Dendritic cell treated with granulocyte-macrophage colony-stimulating factor and Interleukin-4, amounts not matched to agents 40 ng/mL and 50 ng/mL, for 4 days (primary cell): ENCODE measurements around the gene ACADS.

Source experiments
- H3K27ac Mint-ChIP-seq: one replicate; pipeline ENCODE4 v1.8.0; 2022; ENCODE audit warnings: mild to moderate bottlenecking, mixed read lengths
- H3K27me3 Mint-ChIP-seq: one replicate; pipeline ENCODE4 v1.8.0; 2022; ENCODE audit warnings: mild to moderate bottlenecking, mixed read lengths
- H3K36me3 Mint-ChIP-seq: one replicate; pipeline ENCODE4 v1.8.0; 2022; ENCODE audit warnings: low read depth, mixed read lengths
- H3K4me1 Mint-ChIP-seq: one replicate; pipeline ENCODE4 v1.8.0; 2022; ENCODE audit warnings: low read depth, mixed read lengths
- H3K4me3 Mint-ChIP-seq: one replicate; pipeline ENCODE4 v1.8.0; 2022; ENCODE audit warnings: mild to moderate bottlenecking, moderate library complexity, mixed read lengths
- H3K9me3 Mint-ChIP-seq: one replicate; pipeline ENCODE4 v1.8.0; 2022; ENCODE audit warnings: mixed read lengths
- intact Hi-C: fragments of 100-400 bp; cut with micrococcal nuclease; formaldehyde crosslinking; loops from one replicate; pipeline ENCODE4 v1.15.0; 2022

Gene ACADS, protein sequence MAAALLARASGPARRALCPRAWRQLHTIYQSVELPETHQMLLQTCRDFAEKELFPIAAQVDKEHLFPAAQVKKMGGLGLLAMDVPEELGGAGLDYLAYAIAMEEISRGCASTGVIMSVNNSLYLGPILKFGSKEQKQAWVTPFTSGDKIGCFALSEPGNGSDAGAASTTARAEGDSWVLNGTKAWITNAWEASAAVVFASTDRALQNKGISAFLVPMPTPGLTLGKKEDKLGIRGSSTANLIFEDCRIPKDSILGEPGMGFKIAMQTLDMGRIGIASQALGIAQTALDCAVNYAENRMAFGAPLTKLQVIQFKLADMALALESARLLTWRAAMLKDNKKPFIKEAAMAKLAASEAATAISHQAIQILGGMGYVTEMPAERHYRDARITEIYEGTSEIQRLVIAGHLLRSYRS

DNA sequence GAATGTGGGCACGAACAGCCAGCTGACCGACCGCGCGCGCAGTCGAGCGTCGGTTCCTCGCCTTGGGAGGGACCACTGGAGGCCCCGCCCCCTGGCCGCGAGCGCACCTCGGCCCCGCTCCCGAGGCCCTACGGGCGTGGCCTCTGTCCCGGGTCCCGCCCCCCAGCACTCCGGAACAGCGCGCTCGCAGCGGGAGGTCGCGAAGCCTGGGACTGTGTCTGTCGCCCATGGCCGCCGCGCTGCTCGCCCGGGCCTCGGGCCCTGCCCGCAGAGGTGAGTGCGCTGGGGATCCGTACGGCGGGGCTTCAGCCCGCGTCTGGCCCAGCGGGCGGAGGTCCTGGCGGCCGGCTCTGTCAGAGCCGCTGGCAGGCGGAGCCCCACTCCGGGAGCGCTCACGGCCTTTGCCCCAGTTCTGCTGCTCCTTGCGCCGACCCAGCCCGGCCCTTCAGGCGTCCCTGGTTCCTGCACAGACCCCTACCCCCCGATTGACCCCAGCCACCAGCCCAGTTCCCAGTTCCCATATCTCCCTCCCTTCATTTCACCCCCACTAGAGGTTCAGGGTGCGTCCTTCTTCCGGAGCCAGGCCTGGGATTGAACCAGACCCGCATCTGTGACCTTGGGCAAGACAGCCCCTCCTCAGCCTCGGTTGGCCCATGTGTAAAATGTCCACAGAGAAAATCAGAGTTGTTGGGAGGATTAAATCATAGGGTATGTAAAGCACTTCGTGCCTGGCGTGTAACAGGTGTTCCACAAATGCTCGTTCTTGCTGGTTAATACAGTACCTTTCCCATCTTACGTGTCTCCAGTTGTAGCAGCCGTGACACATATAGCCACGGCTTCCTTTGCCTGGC lies at the start of gene ACADS:
ACADS (plus strand) TSS at position 168 of the 851 bp plus-strand sequence; CDS start at position 228, 60 bp downstream.
- intact Hi-C loops: loop anchor here (10.0 kb wide), 1 partner anchor 249 kb away; the partner anchor contains the start of gene HNF1A
- peak within 1 kb of the TSS; percentile 70 for H3K27ac Mint-ChIP-seq

DNA sequence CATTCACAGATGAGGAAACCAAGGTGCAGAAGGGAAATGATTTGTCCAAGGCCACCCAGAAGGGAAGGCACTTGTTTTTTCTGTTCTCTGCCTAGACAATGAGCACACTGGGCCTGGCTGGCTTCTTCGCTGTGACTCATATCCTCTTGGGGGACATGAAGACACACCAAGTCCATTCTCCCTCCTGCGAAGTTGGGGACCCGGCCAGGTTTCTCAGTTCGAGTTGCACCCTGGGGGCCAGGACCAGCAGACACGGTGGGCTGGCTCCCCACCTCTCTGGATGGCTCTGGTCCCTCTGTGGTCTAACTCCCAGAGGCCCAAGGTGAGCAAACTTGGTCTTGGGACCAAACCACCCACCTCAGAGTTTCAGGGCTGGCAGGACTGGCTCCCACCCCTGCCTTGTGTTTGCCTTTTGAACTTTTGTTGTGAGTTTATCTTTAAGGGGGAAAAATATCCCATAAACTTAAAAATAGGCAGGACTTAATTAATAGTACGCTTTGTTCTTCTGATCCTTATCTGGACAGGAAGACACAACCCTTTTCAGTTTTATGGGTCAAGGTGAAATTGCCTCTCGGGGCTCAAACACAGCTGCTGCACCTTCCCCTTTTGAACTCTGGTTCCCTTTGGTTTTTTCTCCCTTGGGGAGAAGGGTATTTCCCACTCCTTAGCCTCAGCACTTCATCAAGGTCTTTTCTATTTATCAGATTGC lies 47.7 kb upstream of the ACADS start:
- Mint-ChIP-seq H3K36me3 (no peaks in the 10 kb centered on the region), H3K4me3 (no peak overlapping the region), H3K4me1 (peaks cover 40% of the 10 kb centered on the region), H3K27me3 (no peaks in the 10 kb centered on the region), H3K27ac (peak overlapping the region; percentile 60), H3K9me3 (no peaks in the 10 kb centered on the region)
- intact Hi-C loops: no loop called here

More for the DNA sequence above, at the start of gene ACADS:
- Mint-ChIP-seq H3K4me3 (peak within 1 kb of the TSS; percentile 78), H3K4me1 (peaks cover 22% of the 10 kb centered on the region), H3K27me3 (no peaks in the 10 kb centered on the region), H3K9me3 (no peaks in the 10 kb centered on the region), H3K36me3 (peaks cover 82% of the 10 kb centered on the region)

DNA sequence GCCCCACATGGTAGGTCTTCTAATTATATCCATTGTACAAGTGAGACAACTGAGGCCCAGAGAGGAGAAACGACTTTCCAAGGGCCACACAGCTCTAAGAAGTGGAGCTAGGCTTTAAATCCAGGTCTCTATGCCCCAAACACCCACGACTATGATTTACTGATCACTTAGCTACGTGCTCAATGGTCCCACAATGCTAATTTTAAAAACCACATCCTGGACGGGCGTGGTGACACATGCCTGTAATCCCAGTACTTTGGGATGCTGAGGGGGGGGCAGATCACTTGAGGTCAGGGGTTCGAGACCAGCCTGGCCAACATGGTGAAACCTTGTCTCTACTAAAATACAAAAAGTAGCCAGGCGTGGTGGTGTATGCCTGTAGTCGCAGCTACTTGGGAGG lies 47.1 kb upstream of the ACADS start:
- intact Hi-C loops: no loop called here
- H3K4me1 Mint-ChIP-seq: peaks cover 47% of the 10 kb centered on the region
- H3K27me3 Mint-ChIP-seq: no peaks in the 10 kb centered on the region
- no peaks in the 10 kb centered on the region for H3K9me3 Mint-ChIP-seq
- H3K4me3 Mint-ChIP-seq: no peak overlapping the region
- H3K36me3 Mint-ChIP-seq: no peaks in the 10 kb centered on the region
- no peak overlapping the region for H3K27ac Mint-ChIP-seq

DNA sequence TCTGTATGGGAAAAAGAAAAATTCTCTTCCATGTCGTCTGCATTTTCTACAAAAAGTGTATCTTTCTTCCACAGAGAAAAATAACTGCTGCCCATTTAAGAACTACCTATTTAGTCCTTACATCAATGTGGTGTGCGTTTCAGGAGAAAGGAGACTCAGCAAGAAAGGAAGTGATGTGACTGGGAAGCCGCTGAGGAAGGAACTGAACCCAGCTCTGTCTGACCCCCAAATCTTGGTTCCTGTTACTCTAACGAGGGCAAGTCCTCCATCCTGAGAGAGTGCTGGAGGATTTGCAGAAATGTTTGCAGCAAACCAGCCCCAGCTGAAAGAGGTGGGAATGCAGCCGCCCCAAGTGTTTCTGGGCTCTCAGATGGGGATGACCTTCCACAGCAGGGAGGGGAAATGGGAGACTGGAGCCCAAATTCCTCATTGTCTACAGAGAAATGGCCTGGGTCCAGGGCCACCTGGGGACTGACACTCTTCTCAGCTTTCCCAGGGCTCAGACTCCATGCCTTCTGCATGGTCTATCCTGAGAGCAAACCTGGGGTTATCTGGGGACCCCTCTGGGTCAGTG lies 45.4 kb upstream of the ACADS start:
- H3K27me3 Mint-ChIP-seq: no peaks in the 10 kb centered on the region
- H3K4me1 Mint-ChIP-seq: peaks cover 49% of the 10 kb centered on the region
- intact Hi-C loops: no loop called here
- no peaks in the 10 kb centered on the region for H3K36me3 Mint-ChIP-seq
- no peaks in the 10 kb centered on the region for H3K9me3 Mint-ChIP-seq
- H3K4me3 Mint-ChIP-seq: no peak overlapping the region
- peak overlapping the region; percentile 66 for H3K27ac Mint-ChIP-seq

DNA sequence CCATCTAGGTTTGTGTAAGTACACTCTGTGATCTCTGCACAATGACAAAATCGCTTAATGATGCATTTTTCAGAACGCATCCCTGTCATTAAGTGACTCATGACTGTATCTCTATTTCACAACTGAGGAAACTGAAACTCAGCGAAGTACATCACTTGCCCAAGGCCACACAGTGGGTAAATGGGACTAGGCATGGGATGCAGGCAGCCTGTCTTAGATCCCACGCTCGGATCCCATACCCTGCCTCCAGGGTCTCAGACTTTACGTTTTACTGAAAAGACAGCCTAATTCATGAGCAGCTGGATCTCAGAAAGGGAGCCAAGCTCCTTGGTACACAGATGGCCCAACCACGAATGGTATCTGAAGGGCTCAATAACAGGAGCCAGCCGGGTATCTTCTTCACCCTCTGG lies 41.1 kb upstream of the ACADS start:
- H3K4me1 Mint-ChIP-seq: peaks cover 55% of the 10 kb centered on the region
- H3K27me3 Mint-ChIP-seq: no peaks in the 10 kb centered on the region
- intact Hi-C loops: no loop called here
- H3K27ac Mint-ChIP-seq: peak overlapping the region; percentile 98
- H3K9me3 Mint-ChIP-seq: no peaks in the 10 kb centered on the region
- H3K4me3 Mint-ChIP-seq: peak overlapping the region; percentile 9
- peaks cover 9% of the 10 kb centered on the region for H3K36me3 Mint-ChIP-seq

DNA sequence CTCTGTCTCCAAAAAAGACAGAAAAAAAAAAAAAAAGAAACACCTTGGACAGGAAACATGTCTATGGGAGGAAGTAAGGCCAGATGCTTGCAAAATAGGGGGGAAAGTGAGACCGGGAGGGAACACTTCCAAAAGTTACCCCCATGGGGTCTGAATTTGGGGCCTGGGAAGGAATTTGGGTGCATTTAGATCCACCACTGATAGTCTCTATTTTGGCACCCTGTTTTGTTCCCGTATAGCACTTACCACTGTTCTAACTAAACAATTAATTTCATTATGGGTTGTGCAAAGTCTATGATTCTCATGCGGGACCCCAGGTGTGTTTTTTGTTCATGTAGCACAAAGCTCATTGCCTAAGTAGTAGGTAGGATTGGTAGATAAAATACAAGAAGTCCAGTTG lies 40.1 kb upstream of the ACADS start:
- H3K4me3 Mint-ChIP-seq: peak overlapping the region; percentile 88
- intact Hi-C loops: loop anchor here (5.0 kb wide), 1 partner anchor 38 kb away; no protein-coding TSS in a partner anchor
- H3K36me3 Mint-ChIP-seq: peaks cover 9% of the 10 kb centered on the region
- peak overlapping the region; percentile 98 for H3K27ac Mint-ChIP-seq
- H3K27me3 Mint-ChIP-seq: no peaks in the 10 kb centered on the region
- H3K9me3 Mint-ChIP-seq: no peaks in the 10 kb centered on the region
- peaks cover 54% of the 10 kb centered on the region for H3K4me1 Mint-ChIP-seq

DNA sequence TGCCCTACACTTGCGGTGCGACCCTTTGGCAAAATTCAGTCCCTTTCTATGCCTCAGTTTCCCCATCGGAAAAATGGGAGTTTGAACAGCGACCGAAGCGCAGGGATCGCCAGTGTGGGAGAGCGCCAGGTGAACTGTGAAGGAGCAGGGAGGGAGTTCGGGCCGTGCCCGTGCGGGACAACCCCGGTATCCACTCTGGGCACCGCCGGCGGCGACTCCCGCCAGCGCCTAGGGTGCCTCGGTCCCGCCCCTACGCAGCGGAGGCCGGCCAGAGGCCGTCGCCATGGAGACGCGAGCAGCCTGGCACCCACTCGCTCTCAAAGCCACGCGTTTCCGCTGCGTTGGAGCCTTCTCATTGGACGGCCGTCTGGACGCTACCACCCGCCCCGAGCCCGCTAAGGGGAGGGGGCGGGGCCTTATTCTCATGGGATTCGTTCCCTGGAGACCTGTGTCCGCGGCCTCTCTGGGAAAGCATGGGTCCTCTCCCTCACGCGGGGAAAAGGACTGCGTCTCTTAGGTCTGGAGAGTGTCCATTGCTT lies 39.4 kb upstream of the ACADS start:
- Mint-ChIP-seq H3K9me3 (no peaks in the 10 kb centered on the region), H3K27ac (peak overlapping the region; percentile 98), H3K4me1 (peaks cover 57% of the 10 kb centered on the region), H3K36me3 (peaks cover 9% of the 10 kb centered on the region), H3K27me3 (no peaks in the 10 kb centered on the region), H3K4me3 (peak overlapping the region; percentile 88)
- intact Hi-C loops: loop anchor here (2.0 to 5.0 kb wide), 2 partner anchors 25 to 39 kb away; partner anchors contain the start of gene UNC119B

DNA sequence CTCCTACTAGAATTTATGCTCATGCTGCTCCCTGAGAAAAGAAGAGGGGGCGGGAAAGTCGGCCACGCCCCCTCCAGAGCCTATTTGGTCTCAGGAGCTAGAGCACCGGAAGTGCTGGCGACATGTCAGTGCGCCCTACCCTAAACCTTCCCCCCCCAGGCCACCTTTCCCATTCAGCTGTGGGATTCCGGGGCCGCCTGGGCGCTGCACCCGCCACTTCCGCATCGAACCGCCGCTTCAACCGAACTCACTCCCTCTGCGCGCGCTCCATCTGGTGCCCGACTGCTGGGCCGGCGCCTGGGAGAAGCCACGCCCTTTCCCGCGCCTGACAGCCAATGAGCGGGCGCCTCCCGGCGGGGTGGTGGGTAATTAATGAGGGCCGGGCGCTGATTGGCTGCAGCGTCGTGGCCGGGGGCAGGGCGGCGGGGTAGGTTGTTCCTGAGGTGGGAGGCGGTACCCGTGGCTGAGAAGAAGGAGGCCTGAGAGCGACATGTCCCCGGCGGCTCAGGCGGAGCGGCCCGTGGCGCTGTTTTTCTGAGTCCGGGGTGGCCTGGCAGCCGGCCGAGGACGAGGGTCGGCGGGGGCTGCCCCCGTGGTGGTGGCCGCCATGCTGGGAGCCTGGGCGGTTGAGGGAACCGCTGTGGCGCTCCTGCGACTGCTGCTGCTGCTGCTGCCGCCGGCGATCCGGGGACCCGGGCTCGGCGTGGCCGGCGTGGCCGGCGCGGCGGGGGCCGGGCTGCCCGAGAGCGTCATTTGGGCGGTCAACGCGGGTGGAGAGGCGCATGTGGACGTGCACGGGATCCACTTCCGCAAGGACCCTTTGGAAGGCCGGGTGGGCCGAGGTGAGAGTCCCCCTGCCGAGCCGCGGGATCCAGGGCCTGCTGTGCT lies 38.7 kb upstream of the ACADS start, which contains the start of gene MLEC:
MLEC (plus strand) TSS at position 460 of the 888 bp plus-strand sequence; CDS start at position 608, 148 bp downstream.
- H3K27ac Mint-ChIP-seq: peak within 1 kb of the TSS; percentile 98

DNA sequence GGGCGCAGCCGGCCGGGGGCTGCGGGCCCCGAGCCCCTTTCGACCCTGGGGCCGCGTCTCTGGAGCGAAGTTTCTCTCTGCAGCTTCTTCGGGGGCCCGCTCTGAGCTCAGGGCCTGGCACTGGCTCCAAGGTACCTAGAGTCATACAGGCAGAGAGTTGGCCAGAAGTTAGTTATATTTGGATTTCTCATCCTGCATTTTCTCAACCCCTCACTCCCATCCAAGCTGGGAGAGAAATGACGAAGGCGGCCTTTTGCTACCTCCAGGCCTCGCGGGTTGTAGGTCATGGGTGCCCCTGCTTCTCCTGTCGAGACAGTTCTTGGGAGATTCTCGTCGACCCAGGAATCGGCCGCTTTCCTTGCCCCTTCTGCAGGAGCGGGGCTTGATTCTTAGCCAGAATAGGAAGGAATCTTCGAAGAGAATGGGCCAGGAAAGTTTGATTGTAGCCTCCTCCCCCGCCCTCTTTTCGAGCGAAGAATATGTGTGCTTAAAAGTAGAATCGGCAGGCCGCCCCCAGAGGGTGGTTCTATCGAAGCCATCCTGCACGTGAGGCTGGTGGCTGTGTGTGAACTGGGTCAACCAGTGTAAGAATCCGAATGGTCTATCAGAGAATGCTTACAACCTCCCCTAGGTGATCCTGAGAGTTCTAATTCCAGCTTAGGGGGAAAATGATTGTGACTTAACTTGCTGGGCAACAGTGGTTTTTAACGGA lies 37.9 kb upstream of the ACADS start:
- intact Hi-C loops: loop anchor here (1.0 to 5.0 kb wide), 3 partner anchors 23 to 284 kb away; partner anchors contain the start of gene UNC119B
- peak overlapping the region; percentile 98 for H3K27ac Mint-ChIP-seq
- peak overlapping the region; percentile 88 for H3K4me3 Mint-ChIP-seq
- no peaks in the 10 kb centered on the region for H3K9me3 Mint-ChIP-seq
- peaks cover 71% of the 10 kb centered on the region for H3K4me1 Mint-ChIP-seq
- H3K36me3 Mint-ChIP-seq: peaks cover 20% of the 10 kb centered on the region
- H3K27me3 Mint-ChIP-seq: no peaks in the 10 kb centered on the region

More for the DNA sequence above, 38.7 kb upstream of the ACADS start, which contains the start of gene MLEC:
- Mint-ChIP-seq H3K9me3 (no peaks in the 10 kb centered on the region), H3K36me3 (peaks cover 12% of the 10 kb centered on the region), H3K4me1 (peaks cover 65% of the 10 kb centered on the region), H3K27me3 (no peaks in the 10 kb centered on the region), H3K4me3 (peak within 1 kb of the TSS; percentile 88)
- intact Hi-C loops: loop anchor here (2.0 to 5.0 kb wide), 2 partner anchors 24 to 40 kb away; partner anchors contain the start of gene UNC119B

DNA sequence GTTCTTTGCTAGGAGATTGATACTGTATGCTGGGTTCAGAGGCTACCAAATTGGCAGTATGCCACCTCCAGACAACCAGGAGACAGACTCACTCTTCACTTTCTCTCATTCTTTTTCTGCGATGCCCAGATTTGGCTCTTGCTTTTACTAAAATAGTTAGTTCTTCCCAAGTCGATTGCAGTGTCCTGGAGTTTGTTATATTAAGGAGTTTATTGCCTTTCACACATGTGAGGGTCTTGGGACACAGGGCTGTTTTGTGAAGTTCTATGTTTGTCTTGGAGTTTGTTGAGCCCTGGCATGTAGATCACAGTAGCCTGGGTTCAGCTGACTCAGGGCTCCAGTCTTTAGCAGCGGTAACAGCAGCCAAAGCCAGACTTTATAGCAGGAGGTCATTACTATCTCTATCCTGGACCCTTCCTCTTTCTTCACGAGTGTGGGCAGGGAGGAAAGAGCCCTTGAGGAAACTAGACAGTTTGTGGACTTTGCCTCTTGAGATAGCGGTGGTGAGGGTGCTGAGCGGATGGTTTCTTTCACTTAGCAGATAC lies 37.0 kb upstream of the ACADS start:
- Mint-ChIP-seq H3K27me3 (no peaks in the 10 kb centered on the region), H3K4me1 (peaks cover 69% of the 10 kb centered on the region)

DNA sequence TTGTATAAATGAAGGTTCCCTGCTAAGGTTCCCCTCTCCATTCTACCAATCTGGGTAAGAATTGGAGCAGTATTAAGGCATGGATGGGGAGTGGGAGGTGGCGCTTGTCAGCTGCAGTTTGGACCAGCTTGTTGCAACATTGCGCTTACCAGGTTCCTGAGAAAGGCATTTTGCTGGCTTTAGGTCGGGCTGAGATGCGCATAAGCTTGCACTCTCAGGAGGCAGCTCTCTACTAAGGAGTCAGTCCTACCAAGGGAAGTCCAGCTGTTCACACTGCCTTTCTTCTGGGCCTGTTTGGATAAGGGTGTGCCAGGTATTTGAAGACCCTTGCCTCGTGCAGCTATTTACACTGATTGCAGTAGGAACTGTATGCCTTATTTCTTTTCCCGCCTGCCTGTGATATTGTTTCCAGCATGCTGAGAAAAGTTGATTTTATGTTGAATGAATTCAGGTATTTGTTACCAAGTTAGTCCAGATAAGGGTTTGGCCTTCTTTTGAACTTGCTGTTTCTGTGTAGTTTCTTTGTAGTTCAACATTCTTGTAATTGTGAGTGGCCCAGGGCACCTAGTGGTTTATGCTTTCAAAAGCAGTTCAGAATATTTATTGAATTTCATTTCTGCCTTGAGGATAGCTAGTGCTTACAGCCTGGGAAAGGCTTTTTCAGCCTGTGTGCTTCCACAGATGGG lies 36.1 kb upstream of the ACADS start:
- intact Hi-C loops: loop anchor here (5.0 kb wide), 1 partner anchor 42 kb away; no protein-coding TSS in a partner anchor

More for the DNA sequence above, 37.0 kb upstream of the ACADS start:
- peaks cover 28% of the 10 kb centered on the region for H3K36me3 Mint-ChIP-seq
- H3K27ac Mint-ChIP-seq: peak overlapping the region; percentile 98
- peak overlapping the region; percentile 88 for H3K4me3 Mint-ChIP-seq
- H3K9me3 Mint-ChIP-seq: no peaks in the 10 kb centered on the region
- intact Hi-C loops: loop anchor here (1.0 to 5.0 kb wide), 2 partner anchors 41 to 283 kb away; no protein-coding TSS in a partner anchor

More for the DNA sequence above, 36.1 kb upstream of the ACADS start:
- no peak overlapping the region for H3K27ac Mint-ChIP-seq
- peaks cover 72% of the 10 kb centered on the region for H3K4me1 Mint-ChIP-seq
- H3K9me3 Mint-ChIP-seq: no peaks in the 10 kb centered on the region
- H3K4me3 Mint-ChIP-seq: peak overlapping the region; percentile 88
- no peaks in the 10 kb centered on the region for H3K27me3 Mint-ChIP-seq
- peaks cover 38% of the 10 kb centered on the region for H3K36me3 Mint-ChIP-seq
